HG02678 (cell line): Measurements from ENCODE around the gene KCNK3.

Experiments
- ATAC-seq: cut with Tn5 transposase; IDR thresholded peaks from one replicate; pipeline ENCODE4 v1.9.1; 2021; ENCODE audit warnings: mild to moderate bottlenecking, moderate library complexity; ENCODE audit not compliant: unreplicated experiment

Gene KCNK3

DNA sequence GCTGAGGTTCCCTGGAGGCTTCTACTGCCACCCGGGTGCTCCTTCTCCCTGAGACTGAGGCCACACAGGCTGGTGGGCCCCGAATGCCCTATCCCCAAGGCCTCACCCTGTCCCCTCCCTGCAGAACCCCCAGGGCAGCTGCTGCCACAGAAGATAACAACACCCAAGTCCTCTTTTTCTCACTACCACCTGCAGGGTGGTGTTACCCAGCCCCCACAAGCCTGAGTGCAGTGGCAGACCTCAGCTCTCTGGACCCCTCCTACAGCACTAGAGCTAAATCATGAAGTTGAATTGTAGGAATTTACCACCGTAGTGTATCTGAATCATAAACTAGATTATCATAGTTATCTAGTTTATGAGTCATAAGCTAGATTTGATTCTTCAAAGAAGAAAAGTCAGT is 86.0 kb downstream of the KCNK3 start:
- no peak for ATAC-seq

DNA sequence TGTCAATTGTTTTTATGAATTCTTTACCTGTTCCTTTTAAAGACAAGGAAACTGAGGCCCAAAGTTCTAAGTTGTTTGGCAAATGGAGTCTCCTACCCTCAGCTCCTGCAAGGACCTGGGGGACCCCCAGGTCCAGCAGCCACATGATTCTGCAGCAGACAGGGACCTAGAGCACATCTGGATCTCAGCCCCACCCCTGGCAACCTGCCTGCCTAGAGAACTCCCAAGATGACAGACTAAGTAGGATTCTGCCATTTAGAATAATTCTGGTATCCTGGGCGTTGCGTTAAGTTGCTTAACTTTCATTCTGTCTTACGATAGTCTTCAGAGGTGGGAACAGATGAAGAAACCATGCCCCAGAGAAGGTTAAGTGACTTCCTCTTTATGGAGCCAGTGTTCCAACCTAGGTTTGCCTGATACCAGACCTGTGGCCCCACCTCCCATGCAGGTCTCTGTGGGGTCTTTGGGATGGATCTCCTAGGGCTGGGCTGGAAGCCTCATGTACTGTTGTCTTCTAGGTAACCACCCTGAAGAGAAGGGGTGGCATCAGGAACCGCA is 87.8 kb downstream of the KCNK3 start:
- no peak for ATAC-seq
